ENCODE data around the gene TALDO1. TPM values are rescaled to one million over a fixed set of nuclear protein-coding genes. Genes with fewer than 3 reads are reported as not detected.

The TALDO1 gene
- total RNA-seq, 4 donors from 2014 or later, result 140 to 175 (median 149) TPM

DNA sequence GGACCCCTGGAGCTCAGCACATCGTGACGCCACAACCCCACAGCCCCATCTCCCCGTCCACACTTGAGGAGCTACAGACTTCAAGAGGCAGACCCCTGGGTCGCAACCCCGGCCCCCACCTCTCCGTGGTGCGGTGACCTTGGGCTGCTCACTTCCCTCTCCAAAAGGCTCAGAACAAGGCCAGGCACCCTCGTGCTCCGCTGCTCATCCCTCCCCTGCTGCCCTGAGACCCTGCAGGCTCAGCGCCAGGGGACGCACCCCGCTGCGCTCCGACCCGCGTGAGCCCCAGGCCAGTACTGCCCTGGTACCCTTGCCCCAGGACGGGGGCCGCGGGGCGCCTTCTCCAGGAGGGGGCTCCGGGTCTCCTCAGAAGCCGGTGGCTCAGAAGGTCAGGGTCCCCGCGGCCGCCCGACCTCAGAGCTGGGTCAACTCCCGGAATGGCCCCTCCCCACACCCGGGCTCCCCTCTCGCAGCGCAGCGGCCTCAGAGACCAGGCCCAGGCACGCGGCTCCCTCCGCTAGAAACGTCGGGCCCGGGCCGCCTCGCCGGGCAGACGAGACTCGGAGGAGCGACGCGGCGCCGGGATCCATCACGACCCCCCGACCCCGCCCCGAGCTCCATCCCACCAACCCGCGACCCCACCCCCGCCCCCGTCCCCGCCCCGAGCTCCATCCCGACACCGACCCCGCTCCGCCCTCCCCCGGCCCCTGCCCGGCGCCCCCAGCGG, 29.5 kb downstream of the TALDO1 start:
- peak overlapping the region; percentile 76 to 92 (median 88) for H3K27ac ChIP-seq
- H3K36me3 ChIP-seq, result peaks cover 0 to 27% (median 0%) of the 10 kb centered on the region in 3 donors
- peak overlapping the region; percentile 70 to 97 (median 81) for H3K4me3 ChIP-seq
- peaks cover 0 to 42% (median 12%) of the 10 kb centered on the region in 4 donors for H3K4me1 ChIP-seq
- DNase-seq, result no peak
- no peaks in the 10 kb centered on the region for H3K9me3 ChIP-seq
- H3K27me3 ChIP-seq, result no peaks in the 10 kb centered on the region
- TF ChIP-seq, protein P1, sequence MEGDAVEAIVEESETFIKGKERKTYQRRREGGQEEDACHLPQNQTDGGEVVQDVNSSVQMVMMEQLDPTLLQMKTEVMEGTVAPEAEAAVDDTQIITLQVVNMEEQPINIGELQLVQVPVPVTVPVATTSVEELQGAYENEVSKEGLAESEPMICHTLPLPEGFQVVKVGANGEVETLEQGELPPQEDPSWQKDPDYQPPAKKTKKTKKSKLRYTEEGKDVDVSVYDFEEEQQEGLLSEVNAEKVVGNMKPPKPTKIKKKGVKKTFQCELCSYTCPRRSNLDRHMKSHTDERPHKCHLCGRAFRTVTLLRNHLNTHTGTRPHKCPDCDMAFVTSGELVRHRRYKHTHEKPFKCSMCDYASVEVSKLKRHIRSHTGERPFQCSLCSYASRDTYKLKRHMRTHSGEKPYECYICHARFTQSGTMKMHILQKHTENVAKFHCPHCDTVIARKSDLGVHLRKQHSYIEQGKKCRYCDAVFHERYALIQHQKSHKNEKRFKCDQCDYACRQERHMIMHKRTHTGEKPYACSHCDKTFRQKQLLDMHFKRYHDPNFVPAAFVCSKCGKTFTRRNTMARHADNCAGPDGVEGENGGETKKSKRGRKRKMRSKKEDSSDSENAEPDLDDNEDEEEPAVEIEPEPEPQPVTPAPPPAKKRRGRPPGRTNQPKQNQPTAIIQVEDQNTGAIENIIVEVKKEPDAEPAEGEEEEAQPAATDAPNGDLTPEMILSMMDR (IDR thresholded peaks at IDR 0.05), result no peak
- TF ChIP-seq POLR2A (IDR thresholded peaks at IDR 0.05), result no peak

GRCh38 chr11:777288-778255, 30.3 kb downstream of the TALDO1 start, which contains the start of gene GATD1:
Gene GATD1 (minus strand): TSS chr11:777487. CDS start chr11:777462, 25 bp downstream.
- DNase-seq, result peak; percentile 88 to 98 (median 96)
- peak; percentile 76 to 91 for TF ChIP-seq POLR2A (IDR thresholded peaks at IDR 0.05)
- TF ChIP-seq, protein P1 (IDR thresholded peaks at IDR 0.05), result peak in 1 of 6 experiments; percentile 10
- Histone ChIP-seq H3K4me1 (peaks cover 0 to 45% (median 12%) of the 10 kb centered on the region in 4 donors), H3K36me3 (peaks cover 0 to 18% (median 0%) of the 10 kb centered on the region in 3 donors), H3K9me3 (no peaks in the 10 kb centered on the region), H3K27me3 (no peaks in the 10 kb centered on the region), H3K4me3 (peak within 1 kb of the TSS; percentile 70 to 97 (median 81)), H3K27ac (peak within 1 kb of the TSS; percentile 76 to 92 (median 88))

- Histone ChIP-seq H3K9me3 (no peaks in the 10 kb centered on the region), H3K36me3 (peaks cover 0 to 12% (median 0%) of the 10 kb centered on the region in 3 donors), H3K4me1 (peaks cover 0 to 57% (median 12%) of the 10 kb centered on the region in 4 donors), H3K27me3 (no peaks in the 10 kb centered on the region), H3K4me3 (no peak overlapping the region), H3K27ac (no peak overlapping the region)
- DNase-seq, result no peak
- TF ChIP-seq, protein P1 (IDR thresholded peaks at IDR 0.05), result no peak
- TF ChIP-seq POLR2A (IDR thresholded peaks at IDR 0.05), result no peak
Measured at GRCh38 chr11:778976-779954, 32.0 kb downstream of the TALDO1 start.

- no peak overlapping the region for H3K4me3 ChIP-seq
- H3K36me3 ChIP-seq, result peaks cover 0 to 12% (median 0%) of the 10 kb centered on the region in 3 donors
- peaks cover 0 to 53% (median 12%) of the 10 kb centered on the region in 4 donors for H3K4me1 ChIP-seq
- H3K27me3 ChIP-seq, result no peaks in the 10 kb centered on the region
- H3K9me3 ChIP-seq, result no peaks in the 10 kb centered on the region
- H3K27ac ChIP-seq, result no peak overlapping the region
- TF ChIP-seq, protein P1 (IDR thresholded peaks at IDR 0.05), result no peak
- no peak for TF ChIP-seq POLR2A (IDR thresholded peaks at IDR 0.05)
- no peak for DNase-seq
Measured at GRCh38 chr11:779955-780532, 32.8 kb downstream of the TALDO1 start.
